ENCODE results near the gene GATA5.

GATA5 gene

GRCh38 chr20:62506087-62506486 is 30.3 kb upstream of the GATA5 start:
- no peaks in the 10 kb centered on the region for H3K36me3 ChIP-seq (ENCODE audit: control insufficient read depth in 2 of 2, insufficient read depth in 1 of 2, low read length in 2 of 2)
- no peak overlapping the region for H3K27ac ChIP-seq (ENCODE audit: extremely low read depth, low read depth, low read length)
- H3K9me3 ChIP-seq (ENCODE audit: control insufficient read depth, insufficient read depth, low read depth, low read length) = no peaks in the 10 kb centered on the region
- no peak overlapping the region for H3K4me3 ChIP-seq (ENCODE audit: low read depth, low read length)
- TF ChIP-seq ZNF341 (tag by site-specific recombination; IDR thresholded peaks at IDR 0.05; ENCODE audit: low read depth) (no peak), ZNF114 (tag by site-specific recombination; IDR thresholded peaks at IDR 0.05) (no peak), ZNF792 (tag by site-specific recombination; IDR thresholded peaks at IDR 0.05) (no peak), ZNF148 (tag by site-specific recombination; IDR thresholded peaks at IDR 0.05; ENCODE audit: borderline replicate concordance) (no peak), ZNF26 (tag by site-specific recombination; IDR thresholded peaks at IDR 0.05) (no peak), ZNF350 (tag by site-specific recombination; IDR thresholded peaks at IDR 0.05) (no peak)
- no peaks in the 10 kb centered on the region for H3K4me1 ChIP-seq (ENCODE audit: control insufficient read depth, insufficient read depth, low read length)
- ChIA-PET CTCF (interaction anchor here (0.9 kb wide), 1 partner anchor 72 kb away, joined by 3 read pairs; no protein-coding TSS in a partner anchor), POLR2A (no interaction called here)

- H3K27ac ChIP-seq (ENCODE audit: extremely low read depth, low read depth, low read length) = no peak overlapping the region
- POLR2A ChIA-PET = no interaction called here
- no peaks in the 10 kb centered on the region for H3K4me1 ChIP-seq (ENCODE audit: control insufficient read depth, insufficient read depth, low read length)
- H3K4me3 ChIP-seq (ENCODE audit: low read depth, low read length) = no peak overlapping the region
- no peaks in the 10 kb centered on the region for H3K36me3 ChIP-seq (ENCODE audit: control insufficient read depth in 2 of 2, insufficient read depth in 1 of 2, low read length in 2 of 2)
- peak; percentile 22; the same call in 1 of the 2 replicates for TF ChIP-seq ZIC2 (tag by site-specific recombination; IDR thresholded peaks at IDR 0.05)
- TF ChIP-seq ZNF133 (tag by site-specific recombination; IDR thresholded peaks at IDR 0.05) = no peak
- no peak for TF ChIP-seq ZNF677 (tag by site-specific recombination; IDR thresholded peaks at IDR 0.05)
- TF ChIP-seq ZNF600 (tag by site-specific recombination; IDR thresholded peaks at IDR 0.05) = peak; percentile 37; the same call in 1 of the 2 replicates
- TF ChIP-seq ZNF391 (tag by site-specific recombination; IDR thresholded peaks at IDR 0.05; ENCODE audit: borderline replicate concordance, low read depth) = no peak
- H3K9me3 ChIP-seq (ENCODE audit: control insufficient read depth, insufficient read depth, low read depth, low read length) = no peaks in the 10 kb centered on the region
- CTCF ChIA-PET = interaction anchor here (0.9 kb wide), 1 partner anchor 73 kb away, joined by 3 read pairs; no protein-coding TSS in a partner anchor
Observed at GRCh38 chr20:62505337-62506045, 29.7 kb upstream of the GATA5 start.

- H3K9me3 ChIP-seq (ENCODE audit: control insufficient read depth, insufficient read depth, low read depth, low read length) = no peaks in the 10 kb centered on the region
- no peaks in the 10 kb centered on the region for H3K36me3 ChIP-seq (ENCODE audit: control insufficient read depth in 2 of 2, insufficient read depth in 1 of 2, low read length in 2 of 2)
- ChIA-PET POLR2A (no interaction called here), CTCF (no interaction called here)
- H3K27ac ChIP-seq (ENCODE audit: extremely low read depth, low read depth, low read length) = no peak overlapping the region
- TF ChIP-seq ZNF513 (tag by site-specific recombination; IDR thresholded peaks at IDR 0.05) (peak; percentile 92), ZNF223 (tag by site-specific recombination; IDR thresholded peaks at IDR 0.05) (no peak)
- no peak overlapping the region for H3K4me3 ChIP-seq (ENCODE audit: low read depth, low read length)
- no peaks in the 10 kb centered on the region for H3K4me1 ChIP-seq (ENCODE audit: control insufficient read depth, insufficient read depth, low read length)
Observed at GRCh38 chr20:62504323-62504722, 28.5 kb upstream of the GATA5 start.

Measured in HEK293 (cell line).